ENCODE data around the gene OR10R2.
"Not testable (repeated sequence)": the region's sequence is repeated elsewhere in the genome, so short reads cannot be mapped to it uniquely, and the experiment has no call there.

Gene OR10R2

GRCh38 chr1:158471920-158472319, at the start of gene OR10R2:
Gene OR10R2 (plus strand): TSS chr1:158472220. CDS start chr1:158472326, 106 bp downstream.
- no peak for DNase-seq

DNA sequence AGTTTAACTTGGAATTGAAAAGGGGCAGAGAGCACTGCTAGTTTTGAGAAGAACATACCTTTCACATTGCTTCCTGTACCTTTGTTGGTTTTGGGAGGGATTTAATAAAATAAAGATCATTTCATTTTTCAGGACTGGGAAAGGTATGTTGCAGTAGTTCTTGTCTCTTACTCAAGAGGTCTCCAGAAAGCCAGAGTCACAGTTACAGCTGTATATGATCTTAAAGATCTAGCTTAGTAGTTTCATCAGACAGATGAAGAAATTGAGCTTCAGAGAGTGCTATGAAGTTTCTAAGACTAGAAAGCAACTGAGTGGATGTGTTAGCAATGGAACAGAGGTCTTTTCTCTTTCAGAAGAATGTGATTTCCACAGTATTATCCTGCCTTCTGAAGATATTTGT, 47.0 kb upstream of the OR10R2 start:
- DNase-seq = no peak

DNA sequence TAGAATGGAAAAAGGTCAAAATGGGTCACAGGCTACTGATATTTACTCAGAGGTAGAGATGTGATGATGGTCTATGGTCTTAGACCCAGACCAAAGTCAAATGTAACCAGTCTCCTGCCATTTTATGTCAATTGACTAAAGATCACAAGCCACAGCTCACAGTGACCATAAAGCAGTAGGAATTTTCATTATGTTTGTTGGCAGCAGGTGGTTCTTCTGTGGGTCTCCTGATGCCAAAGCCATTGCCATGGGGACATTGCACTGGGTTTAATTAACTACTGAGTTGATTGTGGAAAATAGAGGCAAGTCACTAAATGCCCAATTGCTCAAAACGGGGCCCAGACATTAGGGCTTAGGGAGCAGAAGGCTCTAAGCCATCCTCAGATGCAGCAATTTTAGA, 45.9 kb upstream of the OR10R2 start, which contains the start of gene OR10K2:
Gene OR10K2, minus strand, starts transcription at position 101 of the 400 bp plus-strand sequence. CDS start 5,371 bp downstream, outside the sequence.
- DNase-seq = no peak

DNA sequence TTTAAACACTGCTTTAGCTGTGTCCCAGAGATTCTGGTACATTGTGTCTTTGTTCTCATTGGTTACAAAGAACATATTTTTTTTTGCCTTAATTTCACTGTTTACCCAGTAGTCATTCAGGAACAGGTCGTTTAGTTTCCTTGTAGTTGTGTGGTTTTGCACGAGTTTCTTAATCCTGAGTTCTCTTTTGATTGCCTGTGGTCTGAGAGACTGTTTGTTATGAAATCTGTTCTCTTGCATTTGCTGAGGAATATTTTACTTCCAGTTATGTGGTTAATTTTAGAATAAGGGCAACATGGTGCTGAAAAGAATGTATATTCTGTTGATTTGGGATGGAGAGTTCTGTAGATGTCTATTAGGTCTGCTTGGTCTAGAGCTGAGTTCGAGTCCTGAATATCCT, 41.9 kb upstream of the OR10R2 start:
- DNase-seq = not testable (repeated sequence)

- DNase-seq = no peak
Observed at GRCh38 chr1:158434741-158435140, 37.3 kb upstream of the OR10R2 start.

- DNase-seq = no peak
Observed at GRCh38 chr1:158445376-158445775, 26.6 kb upstream of the OR10R2 start.

- DNase-seq = no peak
Observed at GRCh38 chr1:158454537-158454936, 17.5 kb upstream of the OR10R2 start.

GRCh38 chr1:158457246-158457645, 14.8 kb upstream of the OR10R2 start:
- DNase-seq = no peak

DNA sequence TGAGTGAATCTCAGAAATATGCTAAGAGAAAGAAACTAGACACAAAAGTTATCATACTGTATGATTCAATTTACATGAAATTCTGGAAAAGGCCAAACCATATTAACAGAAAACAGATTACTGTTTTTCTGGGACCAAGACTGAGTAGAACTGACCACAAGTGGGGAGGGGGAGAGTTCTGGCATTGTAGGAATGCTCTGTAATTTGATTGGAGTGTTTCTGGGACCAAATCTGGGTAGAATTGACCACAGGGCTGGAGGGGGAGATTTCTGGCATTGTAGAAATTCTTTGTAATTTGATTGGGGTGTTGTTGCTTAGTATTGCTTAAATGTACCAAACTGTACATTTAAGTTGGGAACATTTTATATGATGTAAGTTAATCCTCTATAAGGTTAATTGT, 13.8 kb upstream of the OR10R2 start:
- DNase-seq = no peak

- DNase-seq = no peak
Observed at GRCh38 chr1:158461534-158461933, 10.5 kb upstream of the OR10R2 start, which contains the start of gene OR10K1. Gene OR10K1 (plus strand): TSS chr1:158461834. CDS start chr1:158465562, 3,728 bp downstream.

DNA sequence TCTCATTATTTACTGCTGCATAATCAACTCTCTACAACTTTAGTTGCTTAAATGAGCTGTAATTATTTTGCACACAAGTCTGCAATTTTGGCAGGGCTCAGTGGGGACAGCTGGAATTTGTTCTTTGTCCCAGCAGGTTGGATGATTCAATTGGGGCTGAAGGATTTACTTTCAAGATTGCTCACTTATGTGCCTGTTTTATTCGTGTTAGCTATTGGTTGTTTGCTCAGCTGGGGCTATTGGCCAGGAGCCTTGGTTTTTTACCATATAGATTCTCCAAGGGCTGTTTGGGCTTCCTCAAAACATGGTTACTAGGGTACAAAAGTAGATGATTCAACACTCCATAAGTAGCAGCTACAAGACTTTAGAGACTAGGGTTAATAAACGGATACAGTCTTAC, 13.4 kb downstream of the OR10R2 start:
- no peak for DNase-seq

DNA sequence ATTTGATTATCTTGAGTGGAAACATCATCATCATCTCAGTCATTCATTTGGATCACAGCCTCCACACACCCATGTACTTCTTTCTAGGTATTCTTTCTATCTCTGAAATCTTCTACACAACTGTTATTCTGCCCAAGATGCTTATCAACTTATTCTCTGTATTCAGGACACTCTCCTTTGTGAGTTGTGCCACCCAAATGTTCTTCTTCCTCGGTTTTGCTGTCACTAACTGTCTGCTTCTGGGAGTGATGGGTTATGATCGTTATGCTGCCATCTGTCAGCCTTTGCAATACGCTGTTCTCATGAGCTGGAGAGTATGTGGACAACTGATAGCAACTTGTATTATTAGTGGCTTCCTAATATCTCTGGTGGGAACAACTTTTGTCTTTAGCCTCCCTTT, 19.3 kb downstream of the OR10R2 start:
- DNase-seq = no peak

GRCh38 chr1:158493054-158493453, 21.0 kb downstream of the OR10R2 start:
- no peak for DNase-seq

- DNase-seq = no peak
Observed at GRCh38 chr1:158494796-158495195, 22.8 kb downstream of the OR10R2 start.

DNA sequence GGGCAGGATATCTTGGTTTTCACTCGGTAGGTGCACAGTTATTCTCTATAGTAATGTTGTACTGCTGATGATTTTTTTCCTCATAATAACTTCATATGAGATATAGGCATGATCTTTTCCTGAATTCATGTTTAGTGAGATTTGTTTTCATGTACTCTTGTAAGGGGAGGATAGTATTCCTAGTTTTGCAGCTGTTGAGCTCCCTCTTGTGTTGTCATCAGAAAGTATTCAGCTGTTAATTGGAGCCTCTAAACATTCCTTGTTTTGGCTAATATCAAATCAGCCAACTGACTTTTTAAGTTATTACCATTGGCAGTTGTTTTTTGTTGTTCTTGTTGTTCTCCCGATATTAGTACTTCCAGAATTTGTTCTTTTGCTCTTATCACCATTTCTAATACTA, 24.4 kb downstream of the OR10R2 start:
- no peak for DNase-seq

DNA sequence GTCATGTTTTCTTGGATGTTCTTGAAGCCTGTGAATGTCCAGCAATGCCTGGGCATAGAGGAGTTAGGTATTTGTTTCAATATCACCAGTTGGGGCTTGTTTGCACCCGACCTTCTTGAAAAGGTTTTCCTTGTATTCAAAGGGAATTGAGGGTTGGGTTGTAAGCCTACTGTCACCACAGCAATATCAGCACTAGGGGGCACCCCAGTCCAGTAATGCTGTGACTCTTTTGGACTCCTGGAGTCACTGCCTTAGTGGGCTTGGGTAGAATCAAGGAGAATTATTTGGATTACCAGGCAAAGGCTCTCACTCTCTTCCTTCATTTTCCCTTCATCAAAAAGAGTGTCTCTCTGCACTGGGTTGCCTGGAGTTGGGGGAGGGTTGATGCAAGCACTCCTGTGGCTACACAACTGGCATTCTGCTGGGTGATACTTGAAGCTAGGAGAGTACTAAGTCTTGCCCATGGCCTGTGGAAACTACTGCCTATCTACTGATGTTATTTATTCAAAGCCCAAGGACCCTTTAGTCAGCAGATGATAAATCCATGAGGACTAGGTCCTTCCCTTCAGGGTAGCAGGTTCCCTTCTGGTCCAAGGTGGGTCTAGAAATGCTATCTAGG, 34.5 kb downstream of the OR10R2 start:
- DNase-seq = peak; percentile 25

GRCh38 chr1:158507511-158507910, 35.5 kb downstream of the OR10R2 start:
- no peak for DNase-seq

DNA sequence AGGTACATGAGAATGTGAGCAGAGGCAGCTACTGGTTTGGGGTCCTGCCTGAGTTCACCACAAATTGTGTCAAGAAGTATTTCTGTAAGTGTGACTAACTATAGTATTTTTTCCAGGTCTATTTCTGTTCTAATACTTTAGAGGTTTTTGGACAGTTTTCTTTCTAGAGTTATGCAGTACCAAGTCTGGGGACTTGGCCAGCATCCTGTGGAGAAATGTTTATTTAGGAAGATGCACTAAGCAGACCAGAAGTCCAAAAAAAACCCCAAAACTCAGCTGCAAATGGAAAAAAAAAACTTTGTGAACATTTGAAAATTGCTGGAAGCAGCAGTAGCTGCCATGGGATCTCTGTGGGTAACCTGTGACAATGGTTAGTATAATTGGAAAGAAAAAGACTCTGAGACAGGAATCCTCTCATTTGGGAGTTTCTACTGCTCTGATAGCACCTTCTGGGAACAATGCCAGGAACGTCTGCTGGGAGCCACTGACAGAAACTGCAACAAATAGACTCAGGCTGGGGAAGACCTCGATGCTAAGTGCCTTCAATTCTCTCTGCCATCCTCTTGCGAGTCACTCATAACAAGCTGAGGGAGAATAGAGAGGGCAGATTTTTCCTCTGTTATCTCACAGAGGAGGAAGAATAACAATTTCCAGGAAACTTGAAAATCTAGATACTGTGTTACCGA, 37.6 kb downstream of the OR10R2 start:
- DNase-seq = no peak

GRCh38 chr1:158516966-158517365, 44.9 kb downstream of the OR10R2 start:
- DNase-seq = no peak

GRCh38 chr1:158520021-158520420, 48.0 kb downstream of the OR10R2 start:
- DNase-seq = no peak

DNA sequence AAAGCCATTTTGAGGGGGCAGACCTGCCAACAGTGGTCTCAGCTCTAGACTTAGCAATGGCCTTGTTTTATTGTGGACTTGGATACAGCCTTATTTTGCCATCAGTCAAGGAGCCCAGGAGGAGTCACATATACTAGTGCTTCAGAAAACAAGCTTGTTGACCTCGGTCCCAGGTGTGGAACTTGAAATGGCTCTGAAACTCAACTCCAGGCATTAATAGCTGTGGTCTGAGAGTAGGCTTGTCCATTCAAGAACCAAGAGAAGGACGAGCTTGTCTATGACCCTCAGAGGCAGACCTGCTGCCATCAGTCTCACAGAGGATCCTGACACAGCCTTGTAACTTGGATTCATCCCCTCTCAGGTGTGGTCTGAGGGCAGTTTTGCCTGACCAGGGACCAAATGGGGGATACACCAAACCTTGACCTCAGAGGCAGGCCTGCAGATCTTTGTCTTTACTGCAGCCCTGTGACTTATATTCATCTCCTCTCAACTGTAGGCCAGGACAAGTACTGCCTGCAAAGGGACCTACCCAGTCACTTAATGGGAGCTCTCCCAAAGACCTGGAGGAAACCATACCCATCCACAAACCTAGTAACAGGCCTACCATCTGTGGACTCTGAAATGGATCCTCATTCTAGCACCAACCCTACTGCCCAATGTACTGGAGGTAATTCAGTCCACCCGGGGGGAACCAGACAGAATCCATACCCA, 49.1 kb downstream of the OR10R2 start:
- no peak for DNase-seq

GRCh38 chr1:158521666-158522058, 49.6 kb downstream of the OR10R2 start:
- DNase-seq = no peak

- DNase-seq = peak; percentile 17
Observed at GRCh38 chr1:158527190-158527815, 55.3 kb downstream of the OR10R2 start.

Measured in CD4-positive, alpha-beta T cell treated with Interleukin-4 for 4 hours (primary cell).